HG03457 (cell line): ENCODE results near the gene DNAH11.
"Not testable (repeated sequence)": the region's sequence is repeated elsewhere in the genome, so short reads cannot be mapped to it uniquely, and the experiment has no call there.

Experiments
- ATAC-seq: cut with Tn5 transposase; IDR thresholded peaks from one replicate; pipeline ENCODE4 v1.9.1; 2021; ENCODE audit warnings: moderate number of reproducible peaks; ENCODE audit not compliant: unreplicated experiment

DNAH11 gene

GRCh38 chr7:21704359-21704758 lies 161.5 kb downstream of the DNAH11 start:
- ATAC-seq, result no peak

- ATAC-seq, result no peak
These were observed 163.3 kb downstream of the DNAH11 start for GRCh38 chr7:21706131-21706530.

GRCh38 chr7:21707566-21707965 lies 164.7 kb downstream of the DNAH11 start:
- no peak for ATAC-seq

DNA sequence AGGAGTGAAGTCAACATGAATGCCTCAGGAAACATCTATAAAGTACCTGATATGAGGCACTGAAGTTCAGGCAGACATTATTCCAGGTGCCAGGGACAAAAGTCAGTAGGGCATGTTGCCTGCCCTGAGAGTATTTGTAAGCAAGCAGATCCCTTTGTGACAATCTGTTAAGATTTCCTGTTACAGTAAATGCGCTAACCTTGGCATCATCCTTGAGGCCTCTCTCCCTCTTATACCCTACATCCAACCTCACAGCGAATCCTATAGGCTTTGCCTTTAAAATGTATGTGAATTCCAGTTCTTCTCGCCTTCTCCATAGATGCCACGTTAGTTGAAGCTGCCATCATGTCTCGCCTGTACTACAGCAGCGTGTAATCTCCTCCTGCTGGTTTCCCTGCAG lies 165.3 kb downstream of the DNAH11 start:
- ATAC-seq, result no peak

DNA sequence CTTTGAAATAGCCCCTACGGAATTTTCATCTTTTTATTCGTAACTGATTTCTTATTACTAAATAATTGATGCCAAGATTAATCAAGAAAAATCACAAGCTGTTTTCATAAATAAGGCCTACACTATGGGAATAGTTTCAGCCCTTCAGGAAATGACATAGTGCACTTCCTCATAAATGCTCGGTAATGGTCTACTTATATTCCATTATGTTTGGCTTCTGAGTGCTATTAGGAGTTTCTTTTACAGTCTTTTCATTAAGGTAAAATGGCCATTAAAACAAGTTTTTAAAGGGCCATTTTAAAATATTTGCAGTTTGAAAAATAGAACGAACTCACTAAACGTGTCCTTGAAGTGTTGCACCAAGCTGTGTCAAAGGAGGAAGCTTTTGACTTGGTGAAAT lies 174.5 kb downstream of the DNAH11 start:
- ATAC-seq, result no peak

DNA sequence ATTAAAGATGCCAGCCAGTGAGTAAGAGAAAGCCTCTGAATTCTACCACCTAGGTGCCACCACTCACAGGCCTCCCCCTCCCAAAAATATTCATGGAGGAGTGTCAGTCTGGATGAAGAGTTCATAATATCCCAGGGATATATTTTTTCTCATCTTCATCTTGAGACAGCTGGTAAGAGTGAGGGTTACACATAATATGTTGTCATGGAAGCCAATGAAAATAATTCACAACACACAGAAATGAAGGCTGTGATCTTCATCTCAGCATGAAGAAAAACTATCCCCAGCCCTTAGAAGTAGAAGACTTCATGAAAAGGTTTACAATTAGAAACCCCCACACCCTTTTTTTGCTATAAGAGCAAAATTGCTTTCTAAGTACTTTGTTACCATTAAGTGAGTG lies 175.6 kb downstream of the DNAH11 start:
- no peak for ATAC-seq

DNA sequence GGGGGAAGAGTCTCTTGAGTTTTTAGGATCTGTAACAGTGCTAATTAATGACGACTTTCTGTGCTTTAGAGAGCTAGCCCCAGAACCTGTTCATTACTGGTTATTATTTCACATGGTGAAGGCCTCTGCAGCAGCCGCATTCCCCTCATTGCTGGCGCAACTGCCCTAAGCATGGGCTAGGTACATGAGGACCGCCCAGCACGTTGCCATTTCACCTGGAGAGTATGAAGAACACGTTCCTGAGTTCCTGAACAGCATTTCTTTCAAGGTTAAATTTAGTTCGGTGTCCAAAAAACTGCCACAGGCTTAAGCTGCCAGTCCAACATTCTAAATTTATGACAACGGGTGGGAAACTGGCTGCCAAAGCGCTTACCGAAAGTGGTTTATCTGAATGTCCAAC lies 177.0 kb downstream of the DNAH11 start:
- no peak for ATAC-seq

- ATAC-seq, result no peak
These were observed 179.5 kb downstream of the DNAH11 start for GRCh38 chr7:21722371-21722770.

GRCh38 chr7:21724562-21724961 lies 181.7 kb downstream of the DNAH11 start:
- no peak for ATAC-seq

DNA sequence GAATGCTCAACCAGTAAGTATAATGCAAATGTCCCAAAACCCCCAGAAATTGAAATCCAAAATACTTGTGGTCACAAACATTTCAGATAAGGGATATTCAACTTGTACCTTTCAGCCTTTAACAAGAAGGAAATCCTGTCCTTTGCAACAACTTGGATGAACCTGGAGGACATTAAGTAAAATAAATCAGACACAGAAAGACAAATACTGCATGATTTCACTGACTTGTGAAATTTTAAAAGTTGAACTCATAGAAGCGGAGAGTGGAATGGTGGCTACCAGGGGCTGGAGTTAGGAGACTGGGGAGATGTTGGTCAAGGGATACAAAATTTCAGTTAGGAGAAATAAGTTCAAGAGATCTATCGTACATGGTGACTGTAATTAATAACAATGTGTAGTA lies 187.6 kb downstream of the DNAH11 start:
- ATAC-seq, result no peak

GRCh38 chr7:21731977-21732376 lies 189.1 kb downstream of the DNAH11 start:
- ATAC-seq, result no peak

DNA sequence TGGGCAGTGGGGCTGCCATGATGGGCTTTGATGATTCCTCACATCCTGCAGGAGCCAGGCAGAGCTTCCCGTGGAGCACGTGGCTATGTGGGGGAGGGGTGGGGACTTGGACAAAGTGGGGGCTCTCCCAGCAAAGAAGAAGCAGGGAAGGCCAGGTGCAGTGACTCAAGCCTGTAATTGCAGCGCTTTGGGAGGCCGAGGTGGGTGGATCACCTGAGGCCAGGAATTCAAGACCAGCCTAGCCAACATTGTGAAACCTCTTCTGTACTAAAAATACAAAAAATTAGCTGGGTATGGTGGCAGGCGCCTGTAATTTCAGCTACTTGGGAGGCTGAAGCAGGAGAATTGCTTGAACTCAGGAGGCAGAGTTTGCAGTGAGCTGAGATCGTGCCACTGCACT lies 190.1 kb downstream of the DNAH11 start:
- ATAC-seq, result not testable (repeated sequence)

DNA sequence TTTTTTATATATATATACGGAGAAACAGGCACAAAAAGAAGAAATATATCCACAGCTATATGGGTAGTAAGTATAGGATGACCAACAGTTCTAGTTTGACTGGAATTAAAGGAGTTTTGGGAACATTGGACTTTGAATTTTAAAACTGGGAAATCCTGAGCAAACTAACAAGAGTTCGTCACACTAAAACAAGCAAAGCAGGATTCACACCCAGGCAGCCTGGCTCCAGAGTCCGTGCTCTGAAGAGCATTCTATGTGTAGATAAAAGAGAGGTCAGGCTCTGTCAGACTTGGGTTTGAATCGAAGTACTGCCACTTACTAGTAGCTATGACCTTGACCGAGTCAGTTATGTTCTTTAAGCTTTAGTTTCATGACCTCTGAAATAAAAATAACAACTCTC lies 191.0 kb downstream of the DNAH11 start:
- ATAC-seq, result no peak

- no peak for ATAC-seq
These were observed 200.7 kb downstream of the DNAH11 start for GRCh38 chr7:21743493-21743892.

GRCh38 chr7:21746949-21747348 lies 204.1 kb downstream of the DNAH11 start:
- ATAC-seq, result no peak

- ATAC-seq, result no peak
These were observed 205.0 kb downstream of the DNAH11 start for GRCh38 chr7:21747806-21748205.

- no peak for ATAC-seq
These were observed 206.5 kb downstream of the DNAH11 start for GRCh38 chr7:21749378-21749777.

DNA sequence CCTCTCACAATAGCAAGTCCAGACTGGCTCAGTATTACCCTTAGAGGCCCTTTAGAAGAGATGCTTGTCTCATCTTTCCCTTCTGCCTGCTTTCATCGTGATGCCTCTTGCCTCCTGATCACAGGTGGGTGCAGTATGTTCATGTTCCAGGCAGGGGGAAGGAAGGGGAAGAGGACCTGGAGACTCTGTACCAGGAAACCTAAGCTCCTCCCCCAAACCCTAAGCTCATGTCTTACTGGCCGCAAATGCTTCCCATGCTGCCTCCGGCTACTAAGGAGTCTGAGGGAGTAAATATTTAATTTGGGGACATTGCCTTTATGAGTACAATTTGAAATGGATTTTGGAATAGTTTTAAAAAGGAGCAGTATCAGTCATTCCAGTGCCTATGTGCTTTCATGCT lies 210.2 kb downstream of the DNAH11 start:
- no peak for ATAC-seq

- ATAC-seq, result no peak
These were observed 212.1 kb downstream of the DNAH11 start for GRCh38 chr7:21754963-21755362.

- no peak for ATAC-seq
These were observed 214.9 kb downstream of the DNAH11 start for GRCh38 chr7:21757537-21758282.

- no peak for ATAC-seq
These were observed 215.4 kb downstream of the DNAH11 start for GRCh38 chr7:21758286-21758685.

DNA sequence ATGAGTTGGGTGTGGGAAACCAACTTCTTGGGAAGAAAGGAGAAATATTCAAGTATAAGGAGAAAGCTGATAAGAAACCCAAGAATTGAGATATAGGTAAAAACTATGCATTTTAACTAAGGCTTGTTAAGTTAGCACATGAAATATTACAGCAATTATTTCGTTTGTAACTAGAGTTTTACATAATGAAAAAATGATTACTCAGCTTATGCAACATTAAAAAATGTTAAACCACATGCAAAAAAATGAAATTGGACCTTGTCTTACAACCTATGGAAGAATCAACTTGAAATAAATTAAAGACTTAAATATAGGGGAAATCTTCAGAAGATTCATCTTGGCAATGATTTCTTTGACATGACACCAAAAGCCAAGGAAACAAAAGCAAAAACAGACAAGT lies 219.6 kb downstream of the DNAH11 start:
- ATAC-seq, result no peak

GRCh38 chr7:21763818-21764217 lies 221.0 kb downstream of the DNAH11 start:
- ATAC-seq, result no peak
